Measurements from ENCODE around the gene PCED1B.
A peak's percentile ranks its signal among the peaks of the same experiment; 100 is the strongest.
"Not testable (repeated sequence)": the region's sequence is repeated elsewhere in the genome, so short reads cannot be mapped to it uniquely, and the experiment has no call there.

The PCED1B gene, protein sequence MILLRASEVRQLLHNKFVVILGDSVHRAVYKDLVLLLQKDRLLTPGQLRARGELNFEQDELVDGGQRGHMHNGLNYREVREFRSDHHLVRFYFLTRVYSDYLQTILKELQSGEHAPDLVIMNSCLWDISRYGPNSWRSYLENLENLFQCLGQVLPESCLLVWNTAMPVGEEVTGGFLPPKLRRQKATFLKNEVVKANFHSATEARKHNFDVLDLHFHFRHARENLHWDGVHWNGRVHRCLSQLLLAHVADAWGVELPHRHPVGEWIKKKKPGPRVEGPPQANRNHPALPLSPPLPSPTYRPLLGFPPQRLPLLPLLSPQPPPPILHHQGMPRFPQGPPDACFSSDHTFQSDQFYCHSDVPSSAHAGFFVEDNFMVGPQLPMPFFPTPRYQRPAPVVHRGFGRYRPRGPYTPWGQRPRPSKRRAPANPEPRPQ

GRCh38 chr12:47079468-47079980, at the start of gene PCED1B, which contains the start of gene AMIGO2:
PCED1B (plus strand) TSS chr12:47079621; CDS start chr12:47235064, 155,443 bp downstream.
AMIGO2 (minus strand) TSS chr12:47079959; CDS start chr12:47079002, 957 bp downstream.
- DNase-seq (ENCODE audit: low spot score), result peak; percentile 68

GRCh38 chr12:47029903-47030302, 49.5 kb upstream of the PCED1B start:
- no peak for DNase-seq (ENCODE audit: low spot score)

DNA sequence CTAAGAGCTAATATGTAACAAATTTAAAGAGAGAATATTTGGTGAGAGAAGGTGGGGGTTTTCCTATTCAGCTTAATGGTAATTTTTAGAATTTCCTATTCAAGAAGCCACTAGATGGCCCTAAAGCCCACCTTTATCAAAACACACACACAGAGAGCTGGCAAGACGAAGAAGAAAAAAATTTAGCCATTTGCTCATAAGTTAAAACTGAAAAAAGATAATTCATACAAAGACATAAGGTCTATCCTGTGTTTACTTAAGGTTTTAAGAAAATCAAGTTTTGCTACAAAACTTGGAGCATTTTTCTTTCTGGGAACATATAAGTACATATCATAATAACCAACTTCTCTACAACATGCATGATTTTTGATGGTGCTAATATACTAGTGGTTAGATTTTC, 46.8 kb upstream of the PCED1B start:
- peak; percentile 33 for DNase-seq (ENCODE audit: low spot score)

DNA sequence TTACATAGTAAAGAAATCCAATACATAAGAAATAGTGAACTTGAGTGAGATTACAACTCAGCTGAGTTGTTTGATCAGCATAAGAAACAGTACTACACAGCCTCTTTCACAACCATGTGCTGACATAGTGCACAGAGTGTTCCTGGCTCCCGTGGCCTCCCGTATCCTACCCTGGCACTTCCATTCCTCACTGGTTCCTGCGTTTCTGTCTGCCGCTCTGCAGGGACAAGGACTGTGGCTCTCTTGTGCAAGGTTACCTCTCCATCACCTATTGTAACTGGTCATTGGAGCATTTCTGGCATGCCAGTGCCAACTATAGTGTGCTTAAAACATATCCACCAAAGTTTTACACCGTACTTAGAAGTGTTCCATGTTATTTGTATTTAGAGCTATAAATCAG, 46.3 kb upstream of the PCED1B start:
- no peak for DNase-seq (ENCODE audit: low spot score)

DNA sequence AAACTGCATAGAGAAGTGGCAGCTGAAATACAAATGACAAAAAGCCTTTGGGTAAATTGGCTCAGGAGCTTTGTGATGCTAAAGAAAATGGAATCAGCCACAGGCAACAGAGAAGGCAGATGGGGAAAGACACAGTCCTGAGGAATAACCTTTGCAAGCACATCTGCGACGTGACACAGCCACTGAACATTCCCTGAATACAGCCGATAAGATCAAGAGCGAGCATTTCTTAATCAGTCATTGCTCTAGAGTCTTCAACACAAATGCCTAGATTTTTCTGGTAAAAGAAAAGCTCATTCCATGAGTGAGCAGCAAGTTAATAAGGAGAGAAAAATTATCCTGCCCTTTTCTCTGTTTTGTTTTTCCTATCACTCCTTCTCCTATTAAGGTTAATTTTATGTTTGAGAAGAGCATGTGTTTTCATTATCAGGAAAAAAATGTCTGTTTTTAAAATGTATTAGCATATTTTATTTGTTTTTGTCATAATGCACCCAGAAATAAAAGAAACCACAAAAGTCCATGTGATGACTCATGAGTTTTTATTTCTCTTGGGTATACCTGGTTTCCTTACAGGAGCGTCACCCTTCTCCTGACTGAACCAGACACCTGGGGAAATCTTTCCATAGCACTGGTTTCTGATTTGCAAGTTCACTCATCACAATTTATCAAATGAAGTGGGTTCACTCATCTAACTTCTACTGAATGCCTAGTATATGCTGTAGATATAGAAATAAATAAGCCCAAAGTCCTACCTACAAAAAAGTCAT, 45.4 kb upstream of the PCED1B start:
- no peak for DNase-seq (ENCODE audit: low spot score)

DNA sequence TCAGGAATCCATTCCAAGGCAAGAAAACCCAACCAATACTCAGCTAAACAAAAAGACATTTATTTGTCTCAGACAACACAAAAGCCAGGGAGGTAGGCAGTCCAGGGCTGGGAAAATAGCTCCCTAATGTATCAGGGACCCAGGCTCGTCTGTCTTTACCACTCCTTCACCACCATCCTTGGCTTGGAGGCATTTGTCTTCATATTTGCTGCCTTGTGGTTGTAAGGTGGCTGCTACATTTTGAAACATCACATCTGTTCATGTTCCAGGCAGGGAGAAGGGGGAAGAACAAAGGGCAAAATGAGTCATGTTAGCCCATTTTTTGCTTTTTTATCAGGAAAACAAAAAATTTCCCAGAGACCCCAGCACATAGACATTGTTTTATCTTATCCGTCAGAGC, 44.8 kb upstream of the PCED1B start:
- DNase-seq (ENCODE audit: low spot score), result no peak

DNA sequence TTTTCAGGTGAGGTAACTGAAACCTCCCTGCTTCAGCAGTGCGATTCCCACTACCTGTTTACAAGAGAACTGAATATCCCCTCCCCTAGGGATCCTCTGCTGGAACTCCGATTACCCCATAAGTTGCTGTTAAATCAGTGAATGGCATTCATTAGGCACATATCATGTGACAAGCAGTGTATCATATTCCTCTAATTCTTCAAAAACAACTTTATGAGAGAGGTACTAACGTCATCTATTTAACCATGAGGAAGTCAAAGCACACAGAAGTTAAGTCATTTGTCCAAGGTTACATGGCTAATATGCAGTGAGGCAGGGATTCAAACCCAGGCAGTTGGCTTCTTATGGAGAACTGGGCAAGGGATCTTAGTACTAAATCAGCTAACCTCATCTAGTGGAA, 43.9 kb upstream of the PCED1B start:
- no peak for DNase-seq (ENCODE audit: low spot score)

DNA sequence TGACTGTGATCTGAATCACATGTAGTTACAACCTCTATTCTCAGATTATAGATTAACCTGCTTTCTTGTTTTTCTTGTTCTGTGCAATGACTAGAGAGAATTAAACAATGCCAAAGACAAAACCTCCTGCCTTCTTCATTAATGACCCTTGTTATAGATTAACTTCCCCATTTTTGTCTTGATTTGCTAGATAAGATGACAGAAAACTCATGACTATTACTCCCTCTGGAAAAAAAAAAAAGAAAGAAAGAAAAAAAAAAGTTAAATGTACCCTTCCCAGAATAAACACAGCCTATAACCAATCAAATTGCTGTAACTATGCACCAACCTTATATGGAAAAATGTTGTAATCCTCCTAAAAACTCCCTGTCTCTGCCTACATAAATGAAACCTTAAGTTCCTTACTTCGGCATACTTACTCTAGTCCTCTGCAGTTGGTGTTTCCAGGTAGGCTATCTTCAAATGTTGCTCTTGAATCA, 41.1 kb upstream of the PCED1B start:
- DNase-seq (ENCODE audit: low spot score), result no peak

DNA sequence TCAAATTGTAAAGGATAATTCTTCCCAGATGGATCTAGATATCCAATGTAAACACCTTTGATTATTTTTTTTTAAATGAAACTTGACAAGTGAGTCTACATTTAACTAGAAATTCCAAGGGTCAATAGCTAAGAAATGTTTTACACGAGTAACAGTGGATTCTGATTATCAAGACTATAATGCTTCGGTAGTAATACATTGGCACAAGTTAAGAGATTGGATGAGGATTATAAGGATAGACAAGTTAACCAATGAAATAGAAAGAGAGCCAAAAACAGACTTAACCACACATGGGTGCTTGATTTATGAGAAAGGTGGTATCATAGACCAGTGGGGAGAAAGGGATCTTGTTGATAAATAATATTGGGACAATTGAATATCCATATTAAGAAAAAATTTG, 40.3 kb upstream of the PCED1B start:
- DNase-seq (ENCODE audit: low spot score), result no peak

- DNase-seq (ENCODE audit: low spot score), result no peak
Measured at GRCh38 chr12:47039756-47040155, 39.7 kb upstream of the PCED1B start.

- no peak for DNase-seq (ENCODE audit: low spot score)
Measured at GRCh38 chr12:47041327-47041726, 38.1 kb upstream of the PCED1B start.

DNA sequence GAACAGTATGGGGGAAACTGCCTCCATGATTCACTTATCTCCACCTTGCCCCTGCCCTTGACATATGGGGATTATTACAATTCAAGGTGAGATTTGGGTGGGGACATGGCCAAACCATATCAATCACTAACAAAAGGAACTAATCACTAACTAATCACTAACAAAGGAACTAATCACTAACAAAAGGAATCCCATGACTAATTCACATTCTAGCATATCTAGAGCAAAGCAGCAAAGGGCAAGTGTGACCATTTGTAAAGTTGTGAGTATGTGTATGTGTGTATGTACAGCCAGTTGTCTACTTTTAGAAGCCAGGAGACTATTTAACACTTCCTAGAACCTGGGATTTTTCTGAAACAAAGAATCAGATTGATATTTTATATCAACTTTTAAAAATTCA, 30.9 kb upstream of the PCED1B start:
- DNase-seq (ENCODE audit: low spot score), result no peak

- DNase-seq (ENCODE audit: low spot score), result not testable (repeated sequence)
Measured at GRCh38 chr12:47051291-47051690, 28.1 kb upstream of the PCED1B start.

GRCh38 chr12:47052274-47052673, 27.1 kb upstream of the PCED1B start:
- no peak for DNase-seq (ENCODE audit: low spot score)

DNA sequence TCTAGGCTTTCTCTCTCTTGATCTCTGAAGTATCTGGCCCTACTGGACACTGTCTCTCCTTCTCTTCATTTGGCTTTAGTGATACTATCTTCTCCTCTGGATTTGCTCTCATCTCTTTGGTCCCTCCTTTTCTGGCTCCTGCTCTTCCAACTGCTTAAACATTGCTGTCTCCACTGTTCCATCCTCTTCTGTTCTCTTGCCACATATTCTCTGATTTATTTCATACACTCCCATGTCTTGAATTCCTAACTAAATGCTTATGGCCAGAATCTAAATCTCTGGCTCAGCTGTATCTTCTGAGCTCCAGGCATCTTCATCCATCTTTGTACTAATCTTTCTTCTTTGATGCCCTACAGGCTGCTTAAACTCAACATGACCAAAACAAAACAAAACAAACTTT, 25.5 kb upstream of the PCED1B start:
- no peak for DNase-seq (ENCODE audit: low spot score)

GRCh38 chr12:47054659-47055058, 24.8 kb upstream of the PCED1B start:
- no peak for DNase-seq (ENCODE audit: low spot score)

- not testable (repeated sequence) for DNase-seq (ENCODE audit: low spot score)
Measured at GRCh38 chr12:47055856-47056255, 23.6 kb upstream of the PCED1B start.

DNA sequence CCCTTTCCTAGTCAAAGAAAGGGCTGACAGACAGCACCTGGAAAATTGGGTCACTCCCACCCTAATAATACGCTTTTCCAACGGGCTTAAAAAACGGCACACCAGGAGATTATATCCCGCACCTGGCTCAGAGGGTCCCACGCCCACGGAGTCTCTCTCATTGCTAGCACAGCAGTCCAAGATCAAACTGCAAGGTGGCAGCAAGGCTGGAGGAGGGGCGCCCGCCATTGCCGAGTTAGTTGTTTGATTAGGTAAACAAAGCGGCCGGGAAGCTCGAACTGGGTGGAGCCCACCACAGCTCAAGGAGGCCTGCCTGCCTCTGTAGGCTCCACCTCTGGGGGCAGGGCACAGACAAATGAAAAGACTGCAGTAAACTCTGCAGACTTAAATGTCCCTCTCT, 22.5 kb upstream of the PCED1B start:
- not testable (repeated sequence) for DNase-seq (ENCODE audit: low spot score)

DNA sequence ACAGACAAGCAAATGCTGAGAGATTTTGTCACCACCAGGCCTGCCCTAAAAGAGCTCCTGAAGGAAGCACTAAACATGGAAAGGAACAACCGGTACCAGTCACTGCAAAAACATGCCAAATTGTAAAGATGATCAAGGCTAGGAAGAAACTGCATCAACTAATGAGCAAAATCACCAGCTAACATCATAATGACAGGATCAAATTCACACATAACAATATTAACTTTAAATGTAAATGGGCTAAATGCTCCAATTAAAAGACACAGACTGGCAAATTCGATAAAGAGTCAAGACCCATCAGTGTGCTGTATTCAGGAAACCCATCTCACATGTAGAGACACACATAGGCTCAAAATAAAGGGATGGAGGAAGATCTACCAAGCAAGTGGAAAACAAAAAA, 20.8 kb upstream of the PCED1B start:
- DNase-seq (ENCODE audit: low spot score), result not testable (repeated sequence)

GRCh38 chr12:47065546-47065945, 13.9 kb upstream of the PCED1B start:
- DNase-seq (ENCODE audit: low spot score), result no peak

DNA sequence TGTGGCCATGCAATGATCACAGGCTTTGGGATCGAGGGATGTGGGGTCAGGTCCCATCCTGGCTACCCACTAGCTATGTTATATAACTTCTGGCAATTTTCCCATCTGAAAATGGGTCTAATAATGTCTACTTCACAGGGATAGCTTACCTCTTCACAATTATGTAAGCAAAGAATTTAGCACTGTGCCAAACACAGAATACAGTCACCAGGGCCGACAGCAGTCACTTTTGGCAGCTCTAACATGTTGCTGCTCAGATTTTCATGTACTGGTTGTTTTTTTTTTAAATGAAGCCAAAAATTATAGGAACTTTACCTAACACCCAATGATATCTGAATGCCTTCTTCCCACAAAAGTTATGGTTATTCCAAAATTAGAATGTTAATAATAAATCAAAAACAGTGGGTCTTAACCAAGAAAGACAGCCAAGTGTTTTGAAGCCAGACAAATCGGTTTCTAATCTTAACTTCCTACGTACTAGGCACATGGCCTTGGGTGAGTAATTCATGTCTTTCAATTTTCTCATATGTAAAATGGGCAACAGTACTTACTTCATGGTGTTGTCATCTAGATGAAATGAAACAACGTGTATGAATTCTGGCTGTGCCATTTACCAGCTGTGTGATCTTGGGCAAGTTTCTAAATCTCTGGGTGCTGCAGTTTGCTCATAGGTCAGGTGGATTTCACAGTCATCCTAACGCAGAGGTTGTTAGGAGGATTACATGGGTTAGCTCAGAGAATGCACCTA, 13.0 kb upstream of the PCED1B start:
- DNase-seq (ENCODE audit: low spot score), result no peak

GRCh38 chr12:47067176-47067575, 12.2 kb upstream of the PCED1B start:
- DNase-seq (ENCODE audit: low spot score), result no peak
